Measurements from ENCODE around the gene USB1. TPM values are rescaled to one million over a fixed set of nuclear protein-coding genes. Genes with fewer than 3 reads are reported as not detected.

The USB1 gene
- total RNA-seq, 1 donor from 2014 or later, result 100.0 TPM

Other genes starting within 250 kb of the USB1 start
- gene KIFC3, start 198.9 kb upstream of the USB1 start, total RNA-seq, result 80.4 and 96.9 TPM in 2 replicates
- not detected in 2 replicates for gene CNGB1, start 30.3 kb upstream of the USB1 start, total RNA-seq
- gene ZNF319, start 735 bp upstream of the USB1 start, total RNA-seq, result 11.2 and 11.5 TPM in 2 replicates
- gene MMP15, start 24.3 kb downstream of the USB1 start, total RNA-seq, result 14.8 and 15.4 TPM in 2 replicates
- 40.1 and 43.6 TPM in 2 replicates for gene CFAP20, start 128.0 kb downstream of the USB1 start, total RNA-seq
- 87.7 and 96.2 TPM in 2 replicates for gene CSNK2A2, start 196.7 kb downstream of the USB1 start, total RNA-seq

All from astrocyte (in vitro differentiated cells and primary cell).